T follicular helper cell (primary cell): ENCODE measurements around the gene TBC1D5.

Experiments used
- DNase-seq: peaks from one replicate; pipeline ENCODE4 v3.0.0-alpha.2; 2020; ENCODE audit warnings: low read depth

The TBC1D5 gene

GRCh38 chr3:17469954-17470353 is 272.5 kb downstream of the TBC1D5 start:
- DNase-seq, result no peak

GRCh38 chr3:17469520-17469919 is 272.9 kb downstream of the TBC1D5 start:
- no peak for DNase-seq

- no peak for DNase-seq
Measured at GRCh38 chr3:17466028-17466427, 276.4 kb downstream of the TBC1D5 start.

GRCh38 chr3:17459470-17459993 is 282.9 kb downstream of the TBC1D5 start:
- no peak for DNase-seq

- DNase-seq, result no peak
Measured at GRCh38 chr3:17456650-17457049, 285.8 kb downstream of the TBC1D5 start.

- no peak for DNase-seq
Measured at GRCh38 chr3:17456046-17456445, 286.4 kb downstream of the TBC1D5 start.

GRCh38 chr3:17444865-17445264 is 297.6 kb downstream of the TBC1D5 start:
- no peak for DNase-seq

GRCh38 chr3:17443142-17443541 is 299.3 kb downstream of the TBC1D5 start:
- no peak for DNase-seq

- DNase-seq, result no peak
Measured at GRCh38 chr3:17442332-17443049, 299.9 kb downstream of the TBC1D5 start.

GRCh38 chr3:17433876-17434275 is 308.6 kb downstream of the TBC1D5 start:
- no peak for DNase-seq

- DNase-seq, result no peak
Measured at GRCh38 chr3:17432236-17432635, 310.2 kb downstream of the TBC1D5 start.

- DNase-seq, result no peak
Measured at GRCh38 chr3:17431484-17432045, 310.9 kb downstream of the TBC1D5 start.

GRCh38 chr3:17431004-17431403 is 311.4 kb downstream of the TBC1D5 start:
- no peak for DNase-seq

GRCh38 chr3:17430582-17430981 is 311.8 kb downstream of the TBC1D5 start:
- DNase-seq, result no peak

GRCh38 chr3:17423786-17424536 is 318.5 kb downstream of the TBC1D5 start:
- DNase-seq, result no peak

- no peak for DNase-seq
Measured at GRCh38 chr3:17422636-17423035, 319.8 kb downstream of the TBC1D5 start.

- DNase-seq, result no peak
Measured at GRCh38 chr3:17420668-17421067, 321.8 kb downstream of the TBC1D5 start.

GRCh38 chr3:17412950-17413530 is 329.4 kb downstream of the TBC1D5 start:
- no peak for DNase-seq

GRCh38 chr3:17411157-17411877 is 331.1 kb downstream of the TBC1D5 start:
- no peak for DNase-seq

- DNase-seq, result no peak
Measured at GRCh38 chr3:17407576-17407975, 334.9 kb downstream of the TBC1D5 start.

- no peak for DNase-seq
Measured at GRCh38 chr3:17404548-17404947, 337.9 kb downstream of the TBC1D5 start.

- DNase-seq, result no peak
Measured at GRCh38 chr3:17402442-17402841, 340.0 kb downstream of the TBC1D5 start.
